Erythroblast (primary cell): ENCODE measurements around the gene ABR.

Source experiments
- GATA1 ChIP-seq: IDR thresholded peaks from 2 replicates; pipeline ENCODE4 v1.6.1; 2011; ENCODE audit warnings: low read depth, mild to moderate bottlenecking, control low read depth, low read length, moderate library complexity
- POLR2A ChIP-seq: IDR thresholded peaks from 2 replicates; pipeline ENCODE4 v1.6.1; 2011; ENCODE audit warnings: mild to moderate bottlenecking, low read length

- no peak for TF ChIP-seq POLR2A
- TF ChIP-seq GATA1, result no peak
Measured at GRCh38 chr17:1134634-1135324, 45.0 kb downstream of the ABR start.
